ENCODE measurements around the gene TASP1. TPM values are rescaled to one million over a fixed set of nuclear protein-coding genes. Genes with fewer than 3 reads are reported as not detected.

TASP1 gene
- total and polyA plus RNA-seq, 10 of the 15 experiments (the other 5 are each of a cell fraction or from before 2014, with no cell fraction given) = 7.4 to 17.8 (median 10.5) TPM

DNA sequence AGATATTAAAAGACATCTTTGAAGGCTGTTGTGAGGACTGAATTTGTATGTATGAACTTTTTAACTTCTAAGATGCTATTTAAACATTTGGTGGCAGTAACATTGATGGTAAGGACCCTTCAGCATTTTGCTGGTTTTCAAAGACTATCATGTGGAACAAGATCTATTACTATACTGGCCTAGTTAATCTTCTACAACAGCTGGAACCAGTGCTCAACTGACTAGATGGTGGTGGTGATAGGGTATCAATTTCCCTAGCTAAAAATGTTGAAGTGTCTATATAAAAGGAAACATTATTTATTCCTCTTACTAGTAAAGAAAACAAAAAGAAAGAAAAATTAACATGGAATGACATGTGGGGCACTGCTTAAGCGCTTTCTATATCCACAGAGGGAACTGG lies 195.7 kb downstream of the TASP1 start (continued):
- TF ChIP-seq KAT2A (conservative IDR thresholded peaks at IDR 0.05; ENCODE audit: control insufficient read depth, low read depth, low read length) (no peak), HDGF (IDR thresholded peaks at IDR 0.05) (no peak)

DNA sequence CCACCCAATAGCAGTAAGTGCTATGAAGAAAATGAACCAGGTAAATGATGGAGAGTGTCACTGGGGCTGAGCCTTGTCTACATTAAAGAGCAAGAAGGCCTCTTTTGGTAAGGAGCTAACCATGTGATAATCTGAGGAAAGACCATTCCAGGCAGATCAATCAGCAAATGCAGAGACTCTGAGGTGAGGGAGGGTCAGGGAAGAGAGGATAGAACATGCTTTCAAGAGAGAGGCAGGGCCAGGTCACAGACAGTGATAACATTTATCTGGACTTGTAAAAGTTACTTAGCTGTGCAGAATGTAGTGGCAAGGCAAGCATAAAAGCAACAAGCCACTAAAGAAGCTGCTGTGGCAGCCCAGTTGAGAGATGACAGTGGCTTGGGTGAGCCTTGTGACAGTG lies 197.3 kb downstream of the TASP1 start:
- ChIA-PET RAD21 (ENCODE audit: unreplicated experiment) (no interaction called here), POLR2A (no interaction called here), SMC1A (ENCODE audit: uncharacterized antibody, unreplicated experiment) (no interaction called here), CTCF (interaction anchor here (1.0 to 1.4 kb wide), 2 partner anchors 14 to 117 kb away, joined by 3 read pairs; no protein-coding TSS in a partner anchor)
- H3K27me3 ChIP-seq (replicated peaks in 1 of 2; ENCODE audit: control insufficient read depth in 2 of 2, insufficient read depth in 2 of 2, low read length in 1 of 2) = no peaks in the 10 kb centered on the region
- in situ Hi-C loops (cut with MboI) = no loop called here
- H2AFZ ChIP-seq (ENCODE audit: control insufficient read depth, low read depth, low read length) = no peak overlapping the region
- no peaks in the 10 kb centered on the region for H3K9me3 ChIP-seq (replicated peaks; ENCODE audit: control insufficient read depth, insufficient read depth, low read length)
- no peaks in the 10 kb centered on the region for H3K36me3 ChIP-seq (ENCODE audit: control insufficient read depth in 2 of 2, insufficient read depth in 2 of 2, low read length in 1 of 2)
- H3K79me2 ChIP-seq (ENCODE audit: control insufficient read depth, insufficient read depth, low read length) = no peaks in the 10 kb centered on the region
- H3K27ac ChIP-seq (ENCODE audit: control insufficient read depth, insufficient read depth) = no peak overlapping the region
- ATAC-seq = no peak
- TF ChIP-seq EZH2 (IDR thresholded peaks at IDR 0.05; ENCODE audit: borderline replicate concordance, control insufficient read depth, low read depth, low read length) = no peak
- TF ChIP-seq ZNF622 (IDR thresholded peaks at IDR 0.05) = no peak
- no peak for TF ChIP-seq JUNB (IDR thresholded peaks at IDR 0.05)
- TF ChIP-seq, protein P1, sequence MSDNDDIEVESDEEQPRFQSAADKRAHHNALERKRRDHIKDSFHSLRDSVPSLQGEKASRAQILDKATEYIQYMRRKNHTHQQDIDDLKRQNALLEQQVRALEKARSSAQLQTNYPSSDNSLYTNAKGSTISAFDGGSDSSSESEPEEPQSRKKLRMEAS (IDR thresholded peaks at IDR 0.05; ENCODE audit: low read depth, low read length) = no peak
- TF ChIP-seq CBFB (IDR thresholded peaks at IDR 0.05; ENCODE audit: low read depth) = no peak
- no peak for TF ChIP-seq BRCA1 (IDR thresholded peaks at IDR 0.05; ENCODE audit: low read depth, low read length)
- BruUV-seq (replicated peaks) = no TSS peak
- no peak for FAIRE-seq
- no peak for DNase-seq (ENCODE audit: low read depth, low spot score)
- no peaks in the 10 kb centered on the region for H3K4me1 ChIP-seq (ENCODE audit: control insufficient read depth, insufficient read depth, low read length)
- no peaks in the 10 kb centered on the region for H4K20me1 ChIP-seq (ENCODE audit: control insufficient read depth, insufficient read depth)
- intact Hi-C loops (cut with micrococcal nuclease; ENCODE audit: unreplicated experiment) = loop anchor here (10.0 kb wide), 1 partner anchor 327 kb away; no protein-coding TSS in a partner anchor
- H3K4me3 ChIP-seq = no peak overlapping the region
- H3K4me2 ChIP-seq (ENCODE audit: control insufficient read depth, insufficient read depth) = no peak overlapping the region
- no peak overlapping the region for H3K9ac ChIP-seq (ENCODE audit: control insufficient read depth, insufficient read depth, low read length)

All from GM12878 (cell line).